ENCODE results near the gene TSPAN3. TPM values are rescaled to one million over a fixed set of nuclear protein-coding genes. Genes with fewer than 3 reads are reported as not detected.

TSPAN3 gene
- total RNA-seq, 1 donor from 2014 or later: 80.3 TPM

DNA sequence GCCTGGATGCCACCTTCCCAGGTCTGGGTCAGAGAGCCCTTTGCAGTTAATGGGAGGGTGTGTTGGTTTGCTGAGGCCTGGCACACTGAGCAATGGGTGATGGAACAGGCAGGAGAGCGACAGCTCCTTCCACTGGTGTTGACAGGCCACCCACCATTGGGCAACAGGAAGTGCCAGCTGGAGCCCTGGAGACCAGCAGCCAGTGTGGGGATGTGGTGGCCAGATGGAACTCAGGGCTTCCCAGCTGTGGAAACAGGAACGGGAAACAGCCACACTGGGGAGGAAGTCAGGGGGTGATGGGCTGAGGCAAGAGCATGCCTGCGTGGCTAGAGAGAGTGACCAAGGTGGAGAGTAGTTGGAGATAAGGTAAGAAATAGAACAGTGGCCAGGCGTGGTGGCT lies 66.7 kb downstream of the TSPAN3 start:
- intact Hi-C loops (cut with DNase I): no loop called here
- Histone ChIP-seq H3K4me1 (no peaks in the 10 kb centered on the region), H3K27me3 (no peaks in the 10 kb centered on the region), H3K9me3 (no peaks in the 10 kb centered on the region), H3K36me3 (no peaks in the 10 kb centered on the region), H3K27ac (no peak overlapping the region), H3K4me3 (no peak overlapping the region)
- no peak for DNase-seq (ENCODE audit: extremely low spot score in 2 of 2)
- no peak for TF ChIP-seq POLR2AphosphoS5 (IDR thresholded peaks at IDR 0.05; ENCODE audit: insufficient read depth in 1 of 2, low read depth in 1 of 2)
- TF ChIP-seq, protein P1, sequence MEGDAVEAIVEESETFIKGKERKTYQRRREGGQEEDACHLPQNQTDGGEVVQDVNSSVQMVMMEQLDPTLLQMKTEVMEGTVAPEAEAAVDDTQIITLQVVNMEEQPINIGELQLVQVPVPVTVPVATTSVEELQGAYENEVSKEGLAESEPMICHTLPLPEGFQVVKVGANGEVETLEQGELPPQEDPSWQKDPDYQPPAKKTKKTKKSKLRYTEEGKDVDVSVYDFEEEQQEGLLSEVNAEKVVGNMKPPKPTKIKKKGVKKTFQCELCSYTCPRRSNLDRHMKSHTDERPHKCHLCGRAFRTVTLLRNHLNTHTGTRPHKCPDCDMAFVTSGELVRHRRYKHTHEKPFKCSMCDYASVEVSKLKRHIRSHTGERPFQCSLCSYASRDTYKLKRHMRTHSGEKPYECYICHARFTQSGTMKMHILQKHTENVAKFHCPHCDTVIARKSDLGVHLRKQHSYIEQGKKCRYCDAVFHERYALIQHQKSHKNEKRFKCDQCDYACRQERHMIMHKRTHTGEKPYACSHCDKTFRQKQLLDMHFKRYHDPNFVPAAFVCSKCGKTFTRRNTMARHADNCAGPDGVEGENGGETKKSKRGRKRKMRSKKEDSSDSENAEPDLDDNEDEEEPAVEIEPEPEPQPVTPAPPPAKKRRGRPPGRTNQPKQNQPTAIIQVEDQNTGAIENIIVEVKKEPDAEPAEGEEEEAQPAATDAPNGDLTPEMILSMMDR (IDR thresholded peaks at IDR 0.05): no peak
- TF ChIP-seq POLR2A (IDR thresholded peaks at IDR 0.05): no peak

DNA sequence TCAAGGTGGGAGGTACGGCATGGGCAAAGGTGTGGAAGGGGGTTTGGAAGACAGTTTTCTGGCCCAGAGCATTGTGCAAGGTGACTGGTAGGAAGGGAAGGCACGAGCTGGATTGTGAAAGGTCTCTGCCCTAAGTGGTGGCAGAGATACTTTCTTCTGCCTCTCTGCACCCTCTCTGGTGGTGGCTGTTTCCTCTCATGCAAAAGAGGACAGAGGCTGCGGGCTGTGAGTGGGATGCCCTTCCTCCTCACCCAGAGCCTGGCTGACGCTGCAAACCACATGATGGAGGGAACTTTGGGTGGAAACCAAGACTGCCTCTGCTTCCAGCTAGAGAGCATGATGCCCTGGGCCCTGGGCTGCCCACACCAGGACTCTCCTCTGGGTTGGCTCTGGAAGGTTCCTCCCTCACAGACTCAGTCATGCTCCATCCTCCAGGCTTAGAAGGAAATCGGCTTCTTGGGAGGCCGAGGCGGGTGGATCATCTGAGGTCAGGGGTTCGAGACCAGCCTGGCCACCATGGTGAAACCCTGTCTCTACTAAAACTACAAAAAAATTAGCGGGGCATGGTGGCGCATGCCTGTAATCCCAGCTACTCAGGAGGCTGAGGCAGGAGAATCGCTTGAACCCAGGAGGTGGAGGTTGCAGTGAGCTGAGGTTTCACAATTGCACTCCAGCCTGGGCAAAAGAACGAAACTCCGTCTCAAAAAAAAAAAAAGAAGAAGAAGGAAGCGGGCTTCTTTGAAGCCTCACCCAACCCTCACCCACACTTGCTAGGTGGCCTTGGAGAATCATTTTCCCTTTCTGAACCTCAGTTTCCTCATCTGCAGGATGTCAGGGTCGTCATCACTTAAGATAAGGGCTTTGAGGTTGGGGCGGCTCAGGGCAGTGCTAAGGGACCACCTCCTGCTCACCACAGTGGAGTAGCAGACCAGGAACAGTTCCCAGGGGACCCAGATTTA lies 67.7 kb downstream of the TSPAN3 start:
- Histone ChIP-seq H3K36me3 (no peaks in the 10 kb centered on the region), H3K27me3 (no peaks in the 10 kb centered on the region), H3K27ac (no peak overlapping the region), H3K4me3 (no peak overlapping the region), H3K9me3 (no peaks in the 10 kb centered on the region), H3K4me1 (no peaks in the 10 kb centered on the region)
- TF ChIP-seq POLR2AphosphoS5 (IDR thresholded peaks at IDR 0.05; ENCODE audit: insufficient read depth in 1 of 2, low read depth in 1 of 2) (no peak), POLR2A (IDR thresholded peaks at IDR 0.05) (no peak)
- TF ChIP-seq, protein P1 (IDR thresholded peaks at IDR 0.05): no peak
- no peak for DNase-seq (ENCODE audit: extremely low spot score in 2 of 2)
- intact Hi-C loops (cut with DNase I): no loop called here

DNA sequence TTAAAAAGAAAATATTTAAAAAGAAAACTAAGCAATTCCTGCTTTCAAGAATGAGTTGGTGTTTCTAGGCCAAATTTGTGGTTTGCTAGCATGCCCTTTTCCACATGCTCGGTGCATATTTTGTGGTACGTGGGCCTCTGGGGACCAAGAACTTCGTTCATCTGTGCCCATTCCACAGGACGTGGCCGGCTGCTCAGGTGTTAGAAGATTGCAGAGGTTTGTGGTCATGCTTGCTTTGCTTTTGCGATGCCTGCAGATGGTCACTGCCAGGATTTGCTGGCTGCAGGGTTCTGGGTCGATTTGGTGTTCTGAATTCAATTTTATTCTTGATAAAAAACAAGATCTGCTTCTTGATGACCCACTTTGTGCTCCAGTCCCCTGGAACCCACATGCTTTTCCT lies 68.5 kb downstream of the TSPAN3 start:
- no peak overlapping the region for H3K27ac ChIP-seq
- DNase-seq (ENCODE audit: extremely low spot score in 2 of 2): no peak
- intact Hi-C loops (cut with DNase I): no loop called here
- H3K4me1 ChIP-seq: no peaks in the 10 kb centered on the region
- TF ChIP-seq POLR2AphosphoS5 (IDR thresholded peaks at IDR 0.05; ENCODE audit: insufficient read depth in 1 of 2, low read depth in 1 of 2) (no peak), POLR2A (IDR thresholded peaks at IDR 0.05) (no peak)
- TF ChIP-seq, protein P1 (IDR thresholded peaks at IDR 0.05): no peak
- H3K4me3 ChIP-seq: no peak overlapping the region
- H3K36me3 ChIP-seq: no peaks in the 10 kb centered on the region
- no peaks in the 10 kb centered on the region for H3K9me3 ChIP-seq
- no peaks in the 10 kb centered on the region for H3K27me3 ChIP-seq

DNA sequence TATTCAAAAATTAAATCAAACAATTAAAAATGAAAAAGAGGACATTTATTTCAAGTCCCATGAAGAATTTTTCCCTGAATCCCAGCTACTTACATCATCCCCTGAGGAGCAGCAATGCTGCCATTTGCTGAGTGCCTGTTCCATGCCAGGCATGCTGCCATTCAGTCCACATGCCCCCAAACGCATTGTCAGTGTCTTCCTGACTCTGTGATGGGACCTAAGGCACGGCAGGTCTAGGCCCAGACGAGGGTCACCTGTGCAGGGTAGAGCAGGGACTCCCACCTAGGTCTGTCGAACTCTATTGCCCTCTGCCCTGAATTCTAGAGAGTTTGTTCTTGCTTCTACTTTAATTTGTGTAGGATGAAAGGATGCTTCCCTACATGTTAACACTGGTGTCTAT lies 68.9 kb downstream of the TSPAN3 start:
- no peaks in the 10 kb centered on the region for H3K9me3 ChIP-seq
- H3K27me3 ChIP-seq: no peaks in the 10 kb centered on the region
- intact Hi-C loops (cut with DNase I): no loop called here
- DNase-seq (ENCODE audit: extremely low spot score in 2 of 2): no peak
- no peaks in the 10 kb centered on the region for H3K36me3 ChIP-seq
- no peak overlapping the region for H3K4me3 ChIP-seq
- no peak overlapping the region for H3K27ac ChIP-seq
- TF ChIP-seq, protein P1 (IDR thresholded peaks at IDR 0.05): no peak
- TF ChIP-seq POLR2A (IDR thresholded peaks at IDR 0.05): no peak
- no peak for TF ChIP-seq POLR2AphosphoS5 (IDR thresholded peaks at IDR 0.05; ENCODE audit: insufficient read depth in 1 of 2, low read depth in 1 of 2)
- no peaks in the 10 kb centered on the region for H3K4me1 ChIP-seq

DNA sequence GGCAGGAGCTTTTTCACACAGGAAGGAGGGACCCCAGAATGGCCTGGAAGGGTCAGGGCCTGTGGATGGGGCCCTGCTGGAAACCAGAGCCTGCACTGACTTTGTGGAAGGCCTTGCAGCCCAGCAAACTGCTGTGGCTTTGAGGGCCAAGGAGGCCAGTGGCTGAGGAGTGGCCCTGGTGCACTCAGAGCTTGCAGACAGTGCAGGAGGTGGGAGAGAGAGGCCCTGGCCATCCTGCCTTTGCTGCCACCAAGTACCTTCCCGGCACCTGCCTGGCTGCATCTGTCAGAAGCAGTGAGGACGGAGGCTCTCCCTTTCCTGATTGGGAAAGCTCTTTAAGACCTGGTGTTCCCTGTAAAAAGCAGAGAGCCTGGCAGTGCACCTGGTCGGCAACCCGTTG lies 69.6 kb downstream of the TSPAN3 start:
- Histone ChIP-seq H3K27ac (no peak overlapping the region), H3K27me3 (no peaks in the 10 kb centered on the region), H3K9me3 (no peaks in the 10 kb centered on the region), H3K4me1 (peaks cover 5% of the 10 kb centered on the region), H3K36me3 (no peaks in the 10 kb centered on the region), H3K4me3 (no peak overlapping the region)
- DNase-seq (ENCODE audit: extremely low spot score in 2 of 2): no peak
- TF ChIP-seq, protein P1 (IDR thresholded peaks at IDR 0.05): no peak
- TF ChIP-seq POLR2A (IDR thresholded peaks at IDR 0.05): no peak
- intact Hi-C loops (cut with DNase I): no loop called here

Data from vagina (tissue), 2 donors.